HG02870 (cell line): Measurements from ENCODE around the gene CASP10.
"Not testable (repeated sequence)": the region's sequence is repeated elsewhere in the genome, so short reads cannot be mapped to it uniquely, and the experiment has no call there.

Experiments used
- ATAC-seq: cut with Tn5 transposase; IDR thresholded peaks from one replicate; pipeline ENCODE4 v1.9.1; 2021; ENCODE audit warnings: mild to moderate bottlenecking, moderate library complexity; ENCODE audit not compliant: unreplicated experiment

CASP10 gene

GRCh38 chr2:201182650-201183364 lies at the start of gene CASP10:
Gene CASP10, plus strand, starts transcription at chr2:201183141. Its CDS starts 2,637 bp downstream, at chr2:201185778.
- ATAC-seq = no peak

GRCh38 chr2:201135386-201135785 lies 47.6 kb upstream of the CASP10 start:
- no peak for ATAC-seq

DNA sequence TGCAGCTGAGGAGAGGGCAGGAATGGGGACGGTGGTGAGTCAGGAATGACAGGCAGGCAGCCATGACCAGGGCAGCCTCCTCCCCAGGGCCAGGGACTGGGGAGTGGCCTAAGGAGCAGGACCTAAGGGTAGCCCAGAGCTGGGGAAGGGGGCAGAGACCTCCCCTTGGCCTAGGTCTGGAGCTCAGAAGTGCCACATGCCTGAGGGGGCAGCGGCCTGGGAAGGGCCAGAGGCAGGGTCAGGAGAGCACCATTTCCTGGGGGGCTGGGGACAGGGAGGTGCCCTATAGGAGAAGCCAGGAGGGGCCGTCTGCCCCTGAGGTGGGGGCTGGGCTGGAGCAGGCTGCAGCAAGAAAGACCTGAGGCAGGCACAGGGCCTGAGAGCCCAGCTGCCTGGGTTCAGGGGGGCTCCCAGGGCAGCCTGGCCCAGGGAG lies 46.0 kb upstream of the CASP10 start:
- ATAC-seq = no peak

GRCh38 chr2:201137505-201138400 lies 45.2 kb upstream of the CASP10 start:
- no peak for ATAC-seq

- ATAC-seq = no peak
Measured at GRCh38 chr2:201138401-201138970, 44.5 kb upstream of the CASP10 start.

- not testable (repeated sequence) for ATAC-seq
Measured at GRCh38 chr2:201138986-201139781, 43.8 kb upstream of the CASP10 start.

DNA sequence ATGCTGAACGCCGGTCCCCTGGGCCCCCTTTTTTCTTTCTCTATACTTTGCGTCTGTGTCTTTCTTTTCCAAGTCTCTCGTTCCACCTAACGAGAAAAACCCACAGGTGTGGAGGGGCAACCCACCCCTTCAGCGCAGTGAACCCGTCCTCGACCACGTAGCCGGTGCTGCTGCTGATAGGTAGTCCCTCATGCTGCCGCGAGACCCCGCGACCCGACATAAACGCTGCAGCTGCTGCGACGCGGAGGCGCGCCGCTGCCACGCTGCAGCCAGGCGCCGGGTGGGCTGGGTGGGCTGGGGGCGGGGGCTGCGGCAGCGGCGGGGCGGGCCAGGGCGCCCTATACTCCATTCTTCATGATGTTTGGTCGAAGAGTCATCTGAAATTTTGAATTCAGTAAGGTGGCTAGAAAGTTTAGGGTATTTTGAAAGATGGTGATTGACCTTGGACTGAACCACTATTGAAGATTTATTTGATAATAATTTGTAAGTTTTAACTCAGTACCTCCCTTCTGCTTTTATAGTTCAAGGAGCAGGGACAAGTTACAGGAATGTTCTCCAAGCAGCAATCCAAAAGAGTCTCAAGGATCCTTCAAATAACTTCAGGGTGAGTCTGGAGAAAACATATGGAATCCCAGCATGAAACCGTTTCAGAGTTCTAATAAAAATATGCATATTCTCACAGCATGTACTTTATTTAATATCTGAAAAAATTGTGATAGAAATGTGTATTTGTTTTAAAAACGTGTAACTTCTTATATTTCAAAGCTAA lies 42.9 kb upstream of the CASP10 start:
- ATAC-seq = no peak

- no peak for ATAC-seq
Measured at GRCh38 chr2:201144101-201145051, 38.6 kb upstream of the CASP10 start.

DNA sequence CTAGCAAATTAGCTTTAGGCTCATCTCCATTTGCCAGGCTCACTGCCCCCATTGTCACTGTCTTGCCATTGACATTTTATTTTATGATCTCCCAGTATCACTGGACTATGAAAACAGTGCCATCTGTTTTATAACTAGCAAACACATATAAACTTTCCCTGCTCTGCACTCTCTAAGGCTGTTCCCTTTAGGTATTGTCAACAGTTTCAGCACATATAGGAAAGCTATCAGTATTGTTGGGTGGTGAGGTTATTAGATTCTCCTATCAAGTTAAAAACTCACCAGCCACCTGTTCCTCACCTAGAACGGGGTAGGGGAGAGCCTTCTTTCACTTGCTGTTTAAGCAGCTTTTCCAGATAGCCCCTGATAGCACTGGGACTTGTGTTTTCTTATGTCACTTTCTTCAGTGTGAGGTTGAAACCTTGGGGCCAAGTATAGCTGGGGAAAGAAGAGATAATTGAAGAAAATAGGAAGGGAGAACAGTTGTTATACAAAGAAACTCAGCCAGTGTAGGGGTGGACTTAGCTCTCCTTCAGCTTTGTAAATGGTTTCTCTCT lies 34.4 kb upstream of the CASP10 start:
- ATAC-seq = no peak

GRCh38 chr2:201149064-201149820 lies 33.7 kb upstream of the CASP10 start:
- ATAC-seq = no peak

GRCh38 chr2:201149821-201150165 lies 33.1 kb upstream of the CASP10 start:
- ATAC-seq = not testable (repeated sequence)

DNA sequence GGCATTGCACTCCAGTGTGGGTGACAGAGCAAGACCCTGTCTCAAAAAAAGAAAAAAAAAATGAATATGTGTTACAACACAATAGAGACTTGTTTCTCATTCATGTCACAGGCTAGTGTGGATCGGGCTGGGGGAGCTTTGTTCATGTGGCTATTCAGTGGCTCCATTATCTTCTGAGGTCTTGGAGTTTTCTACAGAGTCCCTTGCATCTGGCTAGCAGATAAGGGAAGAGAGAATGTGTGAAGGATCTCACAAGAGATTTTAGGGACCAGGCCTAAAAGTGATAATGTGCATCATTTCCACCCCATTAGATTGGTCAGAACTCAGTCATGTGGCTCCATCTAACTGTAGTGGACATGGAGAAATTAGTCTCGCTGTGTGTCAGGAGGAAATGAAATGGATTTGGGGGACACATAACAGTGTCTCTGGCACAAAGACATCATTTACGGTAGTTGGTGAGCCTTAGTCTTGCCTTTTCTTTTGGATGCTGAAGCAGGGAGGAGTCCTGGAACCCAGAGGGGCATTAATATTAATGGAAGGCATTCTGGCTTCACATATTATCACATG lies 32.4 kb upstream of the CASP10 start:
- ATAC-seq = no peak

DNA sequence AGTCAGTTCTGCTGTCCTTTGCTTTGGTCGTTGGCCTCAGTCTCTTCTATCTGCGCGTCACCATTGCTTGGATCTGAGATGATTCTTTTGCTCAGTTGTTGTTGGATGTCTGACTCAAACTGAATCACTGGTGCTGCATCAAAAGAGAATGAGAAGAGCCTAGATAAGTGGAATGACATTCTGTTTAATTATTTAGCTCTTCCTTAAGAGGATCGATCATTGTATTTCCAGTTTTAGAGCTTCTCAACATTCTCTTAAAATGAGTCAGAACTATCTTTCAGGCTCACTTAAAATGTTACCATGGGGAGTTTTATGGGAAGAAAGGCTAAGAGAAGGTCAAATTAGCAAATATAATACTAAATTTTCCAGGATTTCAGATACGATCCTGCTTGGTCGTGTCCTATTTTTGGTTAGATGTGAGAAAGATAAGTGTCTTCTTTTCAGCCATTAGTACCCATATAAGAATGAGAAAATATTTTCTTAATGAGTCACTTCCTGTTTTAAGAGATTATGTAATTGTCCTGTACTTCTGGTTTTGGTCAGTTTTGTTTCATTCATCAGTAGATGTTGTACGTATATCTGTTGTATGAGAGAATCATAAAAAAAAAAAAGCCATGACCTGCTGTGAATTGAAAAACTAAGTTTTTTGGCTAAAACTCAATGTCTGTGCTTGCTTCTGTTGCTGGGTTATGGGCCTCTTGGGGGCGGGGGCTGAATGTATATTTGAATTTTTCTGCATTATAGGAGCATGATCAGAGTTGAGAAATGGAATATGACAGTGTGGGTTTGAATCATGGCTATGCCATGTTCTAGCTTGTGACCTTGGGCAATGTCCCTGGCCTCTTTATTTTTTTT lies 31.6 kb upstream of the CASP10 start:
- peak; percentile 87 for ATAC-seq

DNA sequence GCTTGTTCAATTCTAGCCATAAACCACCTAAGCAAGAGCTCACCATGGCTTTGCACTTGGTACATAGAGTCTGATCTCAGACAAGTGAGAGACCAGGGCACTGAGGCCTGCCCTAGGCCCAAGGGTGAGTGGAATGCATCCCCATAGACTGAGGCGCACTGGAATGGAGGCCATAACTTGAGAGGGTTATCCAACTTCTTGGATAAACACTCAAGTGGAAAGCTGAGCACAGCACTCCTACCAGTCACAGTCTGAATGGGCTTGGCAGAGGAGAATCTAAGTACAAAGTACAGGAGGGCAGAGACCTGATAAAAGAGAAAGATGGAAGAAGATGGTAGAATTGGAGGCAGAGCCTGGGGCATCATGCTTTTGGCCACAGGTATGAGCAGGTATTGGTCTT lies 30.4 kb upstream of the CASP10 start:
- no peak for ATAC-seq

DNA sequence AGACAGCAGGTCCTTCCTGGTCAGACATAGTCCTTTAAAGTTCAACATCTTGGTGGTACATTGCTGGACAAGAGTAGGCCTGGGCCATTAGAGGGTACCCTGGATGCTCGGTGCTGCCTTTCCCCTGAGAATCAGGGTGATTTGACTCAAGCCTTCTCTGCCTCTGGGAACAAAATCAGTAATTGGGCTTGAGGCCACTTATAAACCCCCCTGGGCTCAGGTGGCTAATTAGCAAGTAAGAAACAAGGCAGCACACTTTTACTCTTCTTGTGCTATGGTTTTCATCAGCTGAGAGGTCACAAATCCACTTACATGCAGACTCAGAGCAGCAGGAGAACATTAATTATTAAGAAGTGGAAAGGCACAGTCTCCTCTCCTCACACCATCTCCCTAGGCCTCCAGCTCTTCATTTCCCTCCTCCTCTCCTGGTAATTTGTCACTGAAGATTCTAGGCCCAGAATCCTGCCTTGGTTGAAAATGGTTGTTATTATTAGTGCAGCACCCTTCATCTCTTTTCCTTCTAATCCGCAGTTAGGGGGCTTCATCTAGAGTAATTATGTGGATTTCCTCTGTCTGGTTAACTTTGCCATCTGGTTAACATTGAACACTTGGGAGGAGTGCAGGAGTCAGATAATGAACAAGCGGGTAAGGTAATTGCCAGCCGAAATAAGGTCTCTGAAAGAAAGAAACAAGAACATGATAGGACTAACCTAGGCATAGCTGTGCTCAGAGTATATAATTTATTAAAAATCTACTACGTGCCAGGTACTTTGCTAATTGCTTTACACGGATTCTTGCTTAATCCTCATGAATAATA lies 29.7 kb upstream of the CASP10 start:
- no peak for ATAC-seq
